Measurements from ENCODE around the gene KLRC2. TPM values are rescaled to one million over a fixed set of nuclear protein-coding genes. Genes with fewer than 3 reads are reported as not detected.
"Not testable (repeated sequence)": the region's sequence is repeated elsewhere in the genome, so short reads cannot be mapped to it uniquely, and the experiment has no call there.

Gene KLRC2
- total RNA-seq (2021; ENCODE audit: unreplicated experiment) (not detected), Bru-seq, nascent RNA (percentile 14 among the genes with signal in this experiment), BruChase-seq, experiment 1, labeled RNA remaining after a 2-hour chase (percentile 10 among the genes with signal in this experiment), BruChase-seq, experiment 2, labeled RNA remaining after a 6-hour chase (percentile 15 among the genes with signal in this experiment)
- polyA plus RNA-seq (2012; ENCODE audit: insufficient read length): not detected
- long read RNA-seq: 0 reads

DNA sequence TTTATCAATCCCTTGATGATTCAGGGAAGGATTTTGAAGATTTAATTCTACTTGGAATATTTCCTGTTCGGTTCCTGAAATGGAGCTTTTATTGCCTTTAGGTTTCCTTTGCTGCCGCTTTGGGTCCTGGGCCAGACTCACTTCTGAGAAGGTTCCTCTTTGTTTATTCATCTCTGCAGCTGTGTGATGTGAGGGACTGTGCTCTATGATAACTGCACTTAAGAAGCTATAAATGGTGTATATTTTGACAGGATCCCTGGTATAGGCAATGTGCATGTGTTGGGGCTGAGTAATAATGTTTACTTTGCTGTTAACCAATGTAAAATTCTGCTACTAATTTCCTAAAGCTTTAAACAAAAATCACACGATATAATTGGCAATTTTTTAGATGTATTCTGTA lies at the start of gene KLRC2:
Gene KLRC2 (minus strand): TSS at position 195 of the 400 bp plus-strand sequence. CDS start 24 bp downstream, at position 171.
- in situ Hi-C loops (cut with HindIII; ENCODE audit: low pct_unique_long_range_greater_than_20kb, low sequenced_read_pairs); ATAC-seq: not testable (repeated sequence)

DNA sequence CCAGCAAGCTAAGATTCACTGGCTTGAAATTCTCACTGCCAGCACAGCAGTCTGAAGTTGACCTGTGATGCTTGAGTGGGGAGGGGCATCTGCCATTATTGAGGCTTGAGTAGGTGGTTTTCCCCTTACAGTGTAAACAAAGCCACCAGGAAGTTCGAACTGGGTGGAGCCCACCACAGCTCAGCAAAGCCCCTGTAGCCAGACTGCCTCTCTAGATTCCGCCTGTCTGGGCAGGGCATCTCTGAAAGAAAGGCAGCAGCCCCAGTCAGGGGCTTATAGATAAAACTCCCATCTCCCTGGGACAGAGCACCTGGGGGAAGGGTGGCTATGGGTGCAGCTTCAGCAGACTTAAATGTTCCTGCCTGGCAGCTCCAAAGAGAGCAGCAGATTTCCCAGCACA lies 46.1 kb upstream of the KLRC2 start:
- H3K27ac ChIP-seq (ENCODE audit: low read length); H3K27me3 ChIP-seq (ENCODE audit: control insufficient read depth, insufficient read depth, low read length); POLR2A ChIA-PET; CTCF ChIA-PET; DNase-seq (ENCODE audit: low read depth, low spot score); ATAC-seq; H3K4me3 ChIP-seq (ENCODE audit: low read depth in 2 of 2, low read length in 2 of 2); H3K4me1 ChIP-seq (ENCODE audit: control insufficient read depth, insufficient read depth, low read length); H3K36me3 ChIP-seq (ENCODE audit: control insufficient read depth, insufficient read depth, low read length); intact Hi-C loops (cut with micrococcal nuclease; ENCODE audit: unreplicated experiment); BruUV-seq (replicated peaks); in situ Hi-C loops (cut with HindIII; ENCODE audit: low pct_unique_long_range_greater_than_20kb, low sequenced_read_pairs); H3K9me3 ChIP-seq (ENCODE audit: control insufficient read depth, insufficient read depth, low read depth, low read length): not testable (repeated sequence)

More for the DNA sequence above, at the start of gene KLRC2:
- H3K4me3 ChIP-seq (ENCODE audit: low read depth in 2 of 2, low read length in 2 of 2); H3K27me3 ChIP-seq (ENCODE audit: control insufficient read depth, insufficient read depth, low read length); BruUV-seq (replicated peaks); DNase-seq (ENCODE audit: low read depth, low spot score); POLR2A ChIA-PET; CTCF ChIA-PET; H3K4me1 ChIP-seq (ENCODE audit: control insufficient read depth, insufficient read depth, low read length); H3K36me3 ChIP-seq (ENCODE audit: control insufficient read depth, insufficient read depth, low read length); intact Hi-C loops (cut with micrococcal nuclease; ENCODE audit: unreplicated experiment); H3K9me3 ChIP-seq (ENCODE audit: control insufficient read depth, insufficient read depth, low read depth, low read length); H3K27ac ChIP-seq (ENCODE audit: low read length): not testable (repeated sequence)

DNA sequence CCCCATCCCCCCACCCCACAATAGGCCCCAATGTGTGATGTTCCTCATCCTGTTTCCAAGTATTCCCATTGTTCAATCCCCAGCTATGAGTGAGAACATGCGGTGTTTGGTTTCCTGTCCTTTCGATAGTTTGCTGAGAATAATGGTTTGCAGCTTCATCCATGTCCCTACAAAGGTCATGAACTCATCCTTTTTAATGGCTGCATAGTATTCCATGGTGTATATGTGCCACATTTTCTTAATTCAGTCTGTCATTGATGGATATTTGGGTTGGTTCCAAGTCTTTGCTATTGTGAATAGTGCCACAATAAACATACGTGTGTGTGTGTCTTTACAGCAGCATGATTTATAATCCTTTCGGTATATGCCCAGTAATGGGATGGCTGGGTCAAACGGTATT lies 37.0 kb upstream of the KLRC2 start:
- ATAC-seq; H3K27ac ChIP-seq (ENCODE audit: low read length); POLR2A ChIA-PET; H3K27me3 ChIP-seq (ENCODE audit: control insufficient read depth, insufficient read depth, low read length); H3K9me3 ChIP-seq (ENCODE audit: control insufficient read depth, insufficient read depth, low read depth, low read length); H3K4me3 ChIP-seq (ENCODE audit: low read depth in 2 of 2, low read length in 2 of 2); H3K36me3 ChIP-seq (ENCODE audit: control insufficient read depth, insufficient read depth, low read length); H3K4me1 ChIP-seq (ENCODE audit: control insufficient read depth, insufficient read depth, low read length); CTCF ChIA-PET; in situ Hi-C loops (cut with HindIII; ENCODE audit: low pct_unique_long_range_greater_than_20kb, low sequenced_read_pairs); intact Hi-C loops (cut with micrococcal nuclease; ENCODE audit: unreplicated experiment); BruUV-seq (replicated peaks); DNase-seq (ENCODE audit: low read depth, low spot score): not testable (repeated sequence)

DNA sequence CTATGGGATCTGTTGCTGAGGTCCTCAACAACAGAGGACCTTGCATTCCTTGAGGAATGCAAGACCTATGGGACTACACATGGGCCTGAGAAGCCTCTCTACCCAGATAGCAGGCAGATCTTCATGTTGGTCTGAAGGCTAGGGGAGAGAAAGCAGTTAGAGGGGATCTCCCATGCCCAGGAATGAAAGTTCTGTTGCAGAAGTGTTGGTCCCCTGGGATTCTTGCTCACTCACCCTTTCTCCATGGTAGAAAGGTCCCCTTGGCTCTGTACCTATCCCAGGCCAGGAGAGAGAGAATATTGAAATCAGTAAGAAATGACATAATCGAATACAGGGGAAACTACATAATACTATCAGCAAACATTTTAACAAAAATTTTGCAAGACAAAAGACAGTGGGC lies 33.9 kb upstream of the KLRC2 start:
- no peaks in the 10 kb centered on the region for H3K36me3 ChIP-seq (ENCODE audit: control insufficient read depth, insufficient read depth, low read length)
- no peak overlapping the region for H3K4me3 ChIP-seq (ENCODE audit: low read depth in 2 of 2, low read length in 2 of 2)
- H3K27ac ChIP-seq (ENCODE audit: low read length): no peak overlapping the region
- CTCF ChIA-PET: no interaction called here
- intact Hi-C loops (cut with micrococcal nuclease; ENCODE audit: unreplicated experiment): no loop called here
- H3K4me1 ChIP-seq (ENCODE audit: control insufficient read depth, insufficient read depth, low read length): no peaks in the 10 kb centered on the region
- no peak for DNase-seq (ENCODE audit: low read depth, low spot score)
- TF ChIP-seq SIN3A (IDR thresholded peaks at IDR 0.05; ENCODE audit: borderline replicate concordance, insufficient read depth, low read depth, low read length) (no peak), POLR2AphosphoS5 (IDR thresholded peaks at IDR 0.05; ENCODE audit: low read depth, low read length) (no peak), TCF7L2 (IDR thresholded peaks at IDR 0.05; ENCODE audit: low read depth, low read length) (no peak)
- TF ChIP-seq, protein P1, sequence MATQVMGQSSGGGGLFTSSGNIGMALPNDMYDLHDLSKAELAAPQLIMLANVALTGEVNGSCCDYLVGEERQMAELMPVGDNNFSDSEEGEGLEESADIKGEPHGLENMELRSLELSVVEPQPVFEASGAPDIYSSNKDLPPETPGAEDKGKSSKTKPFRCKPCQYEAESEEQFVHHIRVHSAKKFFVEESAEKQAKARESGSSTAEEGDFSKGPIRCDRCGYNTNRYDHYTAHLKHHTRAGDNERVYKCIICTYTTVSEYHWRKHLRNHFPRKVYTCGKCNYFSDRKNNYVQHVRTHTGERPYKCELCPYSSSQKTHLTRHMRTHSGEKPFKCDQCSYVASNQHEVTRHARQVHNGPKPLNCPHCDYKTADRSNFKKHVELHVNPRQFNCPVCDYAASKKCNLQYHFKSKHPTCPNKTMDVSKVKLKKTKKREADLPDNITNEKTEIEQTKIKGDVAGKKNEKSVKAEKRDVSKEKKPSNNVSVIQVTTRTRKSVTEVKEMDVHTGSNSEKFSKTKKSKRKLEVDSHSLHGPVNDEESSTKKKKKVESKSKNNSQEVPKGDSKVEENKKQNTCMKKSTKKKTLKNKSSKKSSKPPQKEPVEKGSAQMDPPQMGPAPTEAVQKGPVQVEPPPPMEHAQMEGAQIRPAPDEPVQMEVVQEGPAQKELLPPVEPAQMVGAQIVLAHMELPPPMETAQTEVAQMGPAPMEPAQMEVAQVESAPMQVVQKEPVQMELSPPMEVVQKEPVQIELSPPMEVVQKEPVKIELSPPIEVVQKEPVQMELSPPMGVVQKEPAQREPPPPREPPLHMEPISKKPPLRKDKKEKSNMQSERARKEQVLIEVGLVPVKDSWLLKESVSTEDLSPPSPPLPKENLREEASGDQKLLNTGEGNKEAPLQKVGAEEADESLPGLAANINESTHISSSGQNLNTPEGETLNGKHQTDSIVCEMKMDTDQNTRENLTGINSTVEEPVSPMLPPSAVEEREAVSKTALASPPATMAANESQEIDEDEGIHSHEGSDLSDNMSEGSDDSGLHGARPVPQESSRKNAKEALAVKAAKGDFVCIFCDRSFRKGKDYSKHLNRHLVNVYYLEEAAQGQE (IDR thresholded peaks at IDR 0.05; ENCODE audit: insufficient read depth in 1 of 2, low read depth in 2 of 2, low read length in 1 of 2): no peak
- TF ChIP-seq, protein P2, sequence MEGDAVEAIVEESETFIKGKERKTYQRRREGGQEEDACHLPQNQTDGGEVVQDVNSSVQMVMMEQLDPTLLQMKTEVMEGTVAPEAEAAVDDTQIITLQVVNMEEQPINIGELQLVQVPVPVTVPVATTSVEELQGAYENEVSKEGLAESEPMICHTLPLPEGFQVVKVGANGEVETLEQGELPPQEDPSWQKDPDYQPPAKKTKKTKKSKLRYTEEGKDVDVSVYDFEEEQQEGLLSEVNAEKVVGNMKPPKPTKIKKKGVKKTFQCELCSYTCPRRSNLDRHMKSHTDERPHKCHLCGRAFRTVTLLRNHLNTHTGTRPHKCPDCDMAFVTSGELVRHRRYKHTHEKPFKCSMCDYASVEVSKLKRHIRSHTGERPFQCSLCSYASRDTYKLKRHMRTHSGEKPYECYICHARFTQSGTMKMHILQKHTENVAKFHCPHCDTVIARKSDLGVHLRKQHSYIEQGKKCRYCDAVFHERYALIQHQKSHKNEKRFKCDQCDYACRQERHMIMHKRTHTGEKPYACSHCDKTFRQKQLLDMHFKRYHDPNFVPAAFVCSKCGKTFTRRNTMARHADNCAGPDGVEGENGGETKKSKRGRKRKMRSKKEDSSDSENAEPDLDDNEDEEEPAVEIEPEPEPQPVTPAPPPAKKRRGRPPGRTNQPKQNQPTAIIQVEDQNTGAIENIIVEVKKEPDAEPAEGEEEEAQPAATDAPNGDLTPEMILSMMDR (IDR thresholded peaks at IDR 0.05): no peak
- no peak for ATAC-seq
- POLR2A ChIA-PET: no interaction called here
- H3K9me3 ChIP-seq (ENCODE audit: control insufficient read depth, insufficient read depth, low read depth, low read length): no peaks in the 10 kb centered on the region
- H3K27me3 ChIP-seq (ENCODE audit: control insufficient read depth, insufficient read depth, low read length): no peaks in the 10 kb centered on the region
- BruUV-seq (replicated peaks): no TSS peak
- in situ Hi-C loops (cut with HindIII; ENCODE audit: low pct_unique_long_range_greater_than_20kb, low sequenced_read_pairs): no loop called here
